Measurements from ENCODE around the gene FAM209A.

FAM209A gene

GRCh38 chr20:56501116-56501515 lies 23.4 kb upstream of the FAM209A start:
- no peaks in the 10 kb centered on the region for H3K9me2 ChIP-seq (replicated peaks; ENCODE audit: low read depth, low read length)
- no peaks in the 10 kb centered on the region for H3K27me3 ChIP-seq (ENCODE audit: insufficient read depth, low read length, poor library complexity, severe bottlenecking)
- TF ChIP-seq EZH2phosphoT487 (IDR thresholded peaks at IDR 0.05; ENCODE audit: borderline replicate concordance) (no peak), CTCF (conservative IDR thresholded peaks at IDR 0.05; ENCODE audit: low read length) (no peak)
- no peak overlapping the region for H2AFZ ChIP-seq (ENCODE audit: low read length)
- peaks cover 19% of the 10 kb centered on the region; the same call in 1 of the 2 replicates for H3K36me3 ChIP-seq (ENCODE audit: insufficient read depth, low read length)
- H3K4me1 ChIP-seq (ENCODE audit: insufficient read depth, low read length, poor library complexity, severe bottlenecking): no peaks in the 10 kb centered on the region
- no peaks in the 10 kb centered on the region for H3F3A ChIP-seq (ENCODE audit: low read depth)
- no peak overlapping the region for H3K4me2 ChIP-seq (ENCODE audit: low read depth, low read length, poor library complexity, severe bottlenecking)
- no peaks in the 10 kb centered on the region for H4K20me1 ChIP-seq (ENCODE audit: insufficient read depth, low read length, poor library complexity, severe bottlenecking)
- H3K4me3 ChIP-seq (ENCODE audit: low read length, poor library complexity, severe bottlenecking): no peak overlapping the region
- no peaks in the 10 kb centered on the region for H3K9me3 ChIP-seq (ENCODE audit: insufficient read depth, low read depth, low read length)
- no peak overlapping the region for H3K9ac ChIP-seq (ENCODE audit: low read depth, low read length, poor library complexity, severe bottlenecking)
- H3K79me2 ChIP-seq (ENCODE audit: insufficient read depth, low read length): peaks cover 3% of the 10 kb centered on the region; the same call in 1 of the 2 replicates

- H2AFZ ChIP-seq (ENCODE audit: low read length): no peak overlapping the region
- no peak overlapping the region for H3K4me3 ChIP-seq (ENCODE audit: low read length, poor library complexity, severe bottlenecking)
- H3K79me2 ChIP-seq (ENCODE audit: insufficient read depth, low read length): peaks cover 3% of the 10 kb centered on the region; the same call in 1 of the 2 replicates
- no peaks in the 10 kb centered on the region for H3K27me3 ChIP-seq (ENCODE audit: insufficient read depth, low read length, poor library complexity, severe bottlenecking)
- no peak overlapping the region for H3K4me2 ChIP-seq (ENCODE audit: low read depth, low read length, poor library complexity, severe bottlenecking)
- peaks cover 4% of the 10 kb centered on the region; the same call in 1 of the 2 replicates for H3K36me3 ChIP-seq (ENCODE audit: insufficient read depth, low read length)
- H3F3A ChIP-seq (ENCODE audit: low read depth): no peaks in the 10 kb centered on the region
- TF ChIP-seq CTCF (conservative IDR thresholded peaks at IDR 0.05; ENCODE audit: low read length) (no peak), EZH2phosphoT487 (IDR thresholded peaks at IDR 0.05; ENCODE audit: borderline replicate concordance) (no peak)
- no peaks in the 10 kb centered on the region for H3K4me1 ChIP-seq (ENCODE audit: insufficient read depth, low read length, poor library complexity, severe bottlenecking)
- no peaks in the 10 kb centered on the region for H3K9me2 ChIP-seq (replicated peaks; ENCODE audit: low read depth, low read length)
- no peak overlapping the region for H3K9ac ChIP-seq (ENCODE audit: low read depth, low read length, poor library complexity, severe bottlenecking)
- H4K20me1 ChIP-seq (ENCODE audit: insufficient read depth, low read length, poor library complexity, severe bottlenecking): no peaks in the 10 kb centered on the region
- no peaks in the 10 kb centered on the region for H3K9me3 ChIP-seq (ENCODE audit: insufficient read depth, low read depth, low read length)
These were observed 20.6 kb upstream of the FAM209A start for GRCh38 chr20:56503916-56504315.

GRCh38 chr20:56504373-56505005 lies 20.1 kb upstream of the FAM209A start:
- Histone ChIP-seq H4K20me1 (ENCODE audit: insufficient read depth, low read length, poor library complexity, severe bottlenecking) (no peaks in the 10 kb centered on the region), H3F3A (ENCODE audit: low read depth) (no peaks in the 10 kb centered on the region), H3K27me3 (ENCODE audit: insufficient read depth, low read length, poor library complexity, severe bottlenecking) (no peaks in the 10 kb centered on the region), H3K36me3 (ENCODE audit: insufficient read depth, low read length) (peaks cover 4% of the 10 kb centered on the region; the same call in 1 of the 2 replicates), H3K79me2 (ENCODE audit: insufficient read depth, low read length) (peaks cover 3% of the 10 kb centered on the region; the same call in 1 of the 2 replicates), H2AFZ (ENCODE audit: low read length) (no peak overlapping the region), H3K4me3 (ENCODE audit: low read length, poor library complexity, severe bottlenecking) (no peak overlapping the region), H3K9me3 (ENCODE audit: insufficient read depth, low read depth, low read length) (no peaks in the 10 kb centered on the region), H3K9ac (ENCODE audit: low read depth, low read length, poor library complexity, severe bottlenecking) (no peak overlapping the region), H3K4me2 (ENCODE audit: low read depth, low read length, poor library complexity, severe bottlenecking) (no peak overlapping the region), H3K4me1 (ENCODE audit: insufficient read depth, low read length, poor library complexity, severe bottlenecking) (no peaks in the 10 kb centered on the region), H3K9me2 (replicated peaks; ENCODE audit: low read depth, low read length) (no peaks in the 10 kb centered on the region)
- TF ChIP-seq EZH2phosphoT487 (IDR thresholded peaks at IDR 0.05; ENCODE audit: borderline replicate concordance) (no peak), CTCF (conservative IDR thresholded peaks at IDR 0.05; ENCODE audit: low read length) (peak; percentile 77)

Data from Loucy (cell line).